Tibial nerve (tissue), 4 donors: ENCODE data around the gene DUS2.

Source experiments
- CTCF ChIP-seq, 5 experiments: fragments of 200-600 bp in 3 of 5; fragments of 450-650 bp in 2 of 5; sonication (generic) in 3 of 5; IDR thresholded peaks; one replicate each; pipeline ENCODE4 v1.5.1; 2016 to 2019; ENCODE audit warnings: antibody characterized with exemption in 5 of 5, mild to moderate bottlenecking in 3 of 5, moderate library complexity in 2 of 5
- EP300 ChIP-seq, 2 donors: sonication (generic); formaldehyde crosslinking; IDR thresholded peaks; one replicate each; pipeline ENCODE4 v1.6.1; 2017; ENCODE audit warnings: antibody characterized with exemption in 2 of 2, mild to moderate bottlenecking in 1 of 2
- POLR2A ChIP-seq, 2 donors: fragments of 450-650 bp; IDR thresholded peaks; one replicate each; pipeline ENCODE4 v1.6.1; 2017; ENCODE audit warnings: antibody characterized with exemption in 2 of 2, mild to moderate bottlenecking in 2 of 2, moderate library complexity in 2 of 2

GRCh38 chr16:68086860-68087268 lies 63.8 kb downstream of the DUS2 start:
- no peak for TF ChIP-seq POLR2A (IDR thresholded peaks at IDR 0.05)
- no peak for TF ChIP-seq CTCF (IDR thresholded peaks at IDR 0.05)
- TF ChIP-seq EP300 (IDR thresholded peaks at IDR 0.05), result no peak
